Stimulated activated CD4-positive, alpha-beta T cell treated with anti-CD3 and anti-CD28 coated beads, Interleukin-12 subunit alpha, Interleukin-12 subunit beta, amount 100 ng/mL, for 24 hours (primary cell): ENCODE results near the gene TNRC6C.
"Not testable (repeated sequence)": the region's sequence is repeated elsewhere in the genome, so short reads cannot be mapped to it uniquely, and the experiment has no call there.

Source experiments
- DNase-seq, 2 experiments: peaks; one replicate each; pipeline ENCODE4 v3.0.0-alpha.2; 2020; ENCODE audit warnings: low read depth in 2 of 2

The TNRC6C gene

GRCh38 chr17:77930780-77931768, 27.4 kb upstream of the TNRC6C start:
- DNase-seq = no peak

DNA sequence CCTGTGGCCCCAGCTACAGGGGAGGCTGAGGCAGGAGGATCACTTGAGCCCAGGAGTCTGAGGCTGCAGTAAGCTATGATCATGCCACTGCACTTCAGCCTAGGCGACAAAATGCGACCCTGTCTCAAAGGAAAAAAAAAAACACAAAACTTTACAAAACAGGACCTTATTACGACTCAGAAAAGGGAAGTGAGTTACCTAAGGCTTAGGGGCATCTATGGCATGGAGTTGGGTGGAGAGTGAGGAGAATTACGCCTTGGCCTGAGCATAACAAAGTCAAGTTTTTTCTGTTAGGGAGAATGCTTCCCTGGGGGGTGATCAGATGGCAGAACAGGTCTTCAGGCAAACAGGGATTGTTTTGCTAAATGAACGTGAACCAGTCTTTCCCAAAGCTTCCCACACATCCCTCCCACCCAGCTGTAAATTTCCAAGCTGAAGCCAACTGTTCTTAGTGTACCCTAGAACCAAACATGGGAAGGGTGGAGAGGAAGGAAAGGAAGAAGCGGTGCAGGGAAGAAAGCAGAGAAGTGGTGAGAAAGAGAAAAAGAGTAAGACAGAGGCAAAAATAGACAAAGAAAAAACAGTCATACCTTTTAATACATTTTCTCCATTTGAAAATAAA, 24.6 kb upstream of the TNRC6C start:
- DNase-seq = no peak

DNA sequence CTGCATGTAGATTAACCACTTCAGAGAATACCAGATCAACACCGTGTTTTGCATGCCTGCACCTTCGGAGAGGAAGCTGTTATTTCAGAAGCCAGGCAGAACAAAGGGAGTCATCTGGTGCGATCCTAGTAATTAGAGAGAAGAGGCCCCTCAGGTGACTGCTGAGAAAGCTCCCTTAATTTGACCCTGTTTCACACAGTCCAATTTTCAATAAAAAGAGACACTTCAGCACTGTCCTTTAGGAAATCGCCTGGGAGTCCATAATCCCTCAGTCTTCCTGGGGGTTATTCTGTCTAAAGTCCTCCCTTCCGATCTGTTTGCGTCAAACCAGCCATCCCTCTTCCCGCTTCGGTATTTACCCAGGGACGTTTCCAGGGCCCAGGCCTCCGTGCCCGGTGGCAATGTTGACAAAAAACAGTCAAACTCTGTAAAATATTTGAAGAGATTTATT, 23.4 kb upstream of the TNRC6C start:
- DNase-seq = no peak

DNA sequence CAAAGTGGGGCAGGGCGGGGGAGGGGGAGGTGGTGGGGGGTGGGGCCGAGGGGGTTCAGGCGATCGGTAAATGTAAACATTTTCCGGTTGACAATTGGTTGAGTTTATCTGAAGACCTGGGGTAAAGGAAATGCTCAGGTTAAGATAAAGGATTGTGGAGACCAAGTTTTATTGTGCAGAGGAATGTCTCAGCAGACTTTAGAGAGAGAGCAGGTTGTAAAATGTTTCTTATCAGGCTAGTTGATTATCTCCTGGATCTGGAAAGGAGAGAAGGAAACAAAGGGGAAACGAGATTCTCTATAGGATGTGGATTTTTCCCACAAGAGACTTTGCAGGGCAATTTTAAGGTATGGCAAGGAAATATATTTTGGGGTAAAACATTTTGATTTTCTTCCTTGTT, 22.8 kb upstream of the TNRC6C start:
- not testable (repeated sequence) for DNase-seq

GRCh38 chr17:77936881-77937280, 21.6 kb upstream of the TNRC6C start:
- DNase-seq = no peak

DNA sequence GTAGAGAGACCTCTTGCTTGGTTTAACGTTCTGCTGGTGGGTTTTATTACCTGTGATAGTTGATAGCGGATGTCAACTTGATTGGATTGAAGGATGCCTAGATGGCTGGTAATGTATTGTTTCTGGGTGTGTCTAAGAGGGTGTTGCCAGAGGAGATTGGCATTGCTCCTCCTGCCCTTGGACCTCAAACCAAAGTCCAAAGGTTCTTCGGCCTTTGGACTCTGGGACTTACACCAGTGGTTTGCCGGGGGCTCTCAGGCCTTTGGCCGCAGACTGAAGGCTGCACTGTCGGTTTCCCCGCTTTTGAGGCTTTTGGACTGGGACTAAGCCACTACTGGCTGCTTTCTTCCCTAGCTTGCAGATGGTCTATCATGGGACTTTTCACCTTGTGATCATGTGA, 17.5 kb upstream of the TNRC6C start:
- DNase-seq = no peak

- DNase-seq = no peak
These were observed 16.2 kb upstream of the TNRC6C start for GRCh38 chr17:77942112-77942988.

DNA sequence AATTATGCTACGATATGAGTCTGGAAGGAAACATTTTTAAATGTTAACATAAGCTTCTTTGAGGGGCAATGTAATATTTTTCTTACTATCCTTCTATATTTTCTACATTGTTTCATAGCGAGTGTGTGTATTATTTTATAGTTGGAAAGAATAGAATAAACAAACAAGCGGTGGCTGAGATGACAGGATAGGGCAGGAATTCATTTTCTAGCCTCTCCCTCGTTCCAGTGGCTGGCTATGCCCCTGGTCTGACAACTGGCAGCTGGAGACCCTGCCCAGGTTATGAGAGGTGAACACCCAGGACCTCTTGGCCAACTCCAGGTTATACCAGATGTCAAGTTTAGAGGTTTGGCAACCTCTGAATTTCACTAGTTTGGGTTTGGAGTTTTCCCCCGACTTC, 14.5 kb upstream of the TNRC6C start:
- no peak for DNase-seq

DNA sequence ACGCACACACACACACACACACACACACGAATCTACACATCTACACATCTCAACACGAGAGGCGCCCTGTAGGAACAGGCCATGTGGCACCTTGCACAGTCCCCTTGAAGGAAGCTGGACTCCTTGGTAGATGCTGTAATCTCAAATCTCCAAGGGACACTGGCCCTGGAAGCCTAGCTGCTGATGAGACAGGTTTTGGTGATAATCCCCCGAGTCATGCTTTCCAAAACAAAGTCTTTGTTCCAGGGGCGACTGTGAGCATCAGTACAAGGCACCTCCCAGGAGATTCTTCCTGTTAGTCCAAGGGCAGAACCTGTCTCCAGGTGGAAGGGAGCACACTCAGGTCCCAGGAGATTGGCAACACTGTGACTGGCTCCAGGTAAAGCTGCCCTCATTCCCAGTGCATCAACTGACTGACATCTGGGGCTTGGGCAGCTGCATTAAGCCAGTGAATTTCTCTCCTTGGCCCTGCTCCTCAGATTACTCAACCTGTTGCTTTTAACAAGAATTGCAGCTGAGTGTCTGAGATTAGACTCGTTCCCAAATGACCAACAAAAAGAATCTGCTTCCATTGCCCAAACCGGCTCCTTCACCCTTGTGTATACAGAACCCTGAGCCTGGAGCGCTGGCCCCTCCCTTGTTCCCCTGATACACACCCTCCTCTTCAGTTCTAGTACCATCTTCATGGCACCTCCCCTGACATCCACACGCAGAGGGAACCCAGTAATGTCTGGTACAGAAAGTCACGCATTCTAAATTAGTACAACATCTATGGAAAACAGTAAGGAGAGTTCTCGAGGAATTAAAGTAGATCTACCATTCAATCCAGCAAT, 13.9 kb upstream of the TNRC6C start:
- no peak for DNase-seq

- no peak for DNase-seq
These were observed 11.4 kb upstream of the TNRC6C start for GRCh38 chr17:77946900-77947645.

DNA sequence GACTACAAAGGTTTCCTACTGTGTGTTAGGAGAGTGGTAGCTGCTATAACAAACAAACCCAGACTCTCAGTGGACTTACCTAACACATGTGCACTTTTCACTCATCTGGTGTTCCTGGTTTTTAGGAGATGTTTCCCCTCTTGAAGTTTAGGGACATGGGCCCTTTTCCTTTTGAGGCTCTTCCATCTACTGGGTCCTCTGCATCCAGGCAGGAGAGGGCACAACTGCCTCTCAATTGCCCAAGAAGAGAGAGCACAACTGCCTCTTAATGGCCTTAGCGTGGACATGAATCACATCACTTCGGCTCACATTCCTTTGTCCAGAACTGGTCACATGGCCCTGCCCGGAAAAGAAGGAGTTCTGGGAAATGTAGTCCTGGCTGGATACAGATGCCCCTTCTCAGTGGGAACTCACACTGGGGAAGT, 9.8 kb upstream of the TNRC6C start:
- no peak for DNase-seq

DNA sequence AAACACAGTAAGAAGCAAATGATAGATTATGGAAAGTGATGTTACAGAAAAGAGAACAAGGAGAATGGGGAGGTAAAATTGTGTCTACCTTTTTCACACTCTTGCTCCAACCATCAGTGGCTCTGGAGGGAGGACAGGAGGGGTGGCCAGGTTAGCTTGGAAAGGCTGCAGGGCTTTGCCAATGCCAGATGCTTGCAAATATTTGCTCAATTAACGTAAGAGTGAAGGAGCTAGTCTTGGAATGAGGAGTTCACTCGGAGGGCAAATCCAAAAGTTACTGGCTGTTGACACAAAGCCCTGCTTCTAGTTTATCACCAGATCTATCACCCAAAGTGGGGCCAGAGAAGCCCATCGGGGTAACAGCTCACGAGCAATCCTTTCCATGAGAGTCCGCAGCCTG, 7.4 kb upstream of the TNRC6C start:
- no peak for DNase-seq

- DNase-seq = no peak
These were observed 6.1 kb upstream of the TNRC6C start for GRCh38 chr17:77952368-77952767.

DNA sequence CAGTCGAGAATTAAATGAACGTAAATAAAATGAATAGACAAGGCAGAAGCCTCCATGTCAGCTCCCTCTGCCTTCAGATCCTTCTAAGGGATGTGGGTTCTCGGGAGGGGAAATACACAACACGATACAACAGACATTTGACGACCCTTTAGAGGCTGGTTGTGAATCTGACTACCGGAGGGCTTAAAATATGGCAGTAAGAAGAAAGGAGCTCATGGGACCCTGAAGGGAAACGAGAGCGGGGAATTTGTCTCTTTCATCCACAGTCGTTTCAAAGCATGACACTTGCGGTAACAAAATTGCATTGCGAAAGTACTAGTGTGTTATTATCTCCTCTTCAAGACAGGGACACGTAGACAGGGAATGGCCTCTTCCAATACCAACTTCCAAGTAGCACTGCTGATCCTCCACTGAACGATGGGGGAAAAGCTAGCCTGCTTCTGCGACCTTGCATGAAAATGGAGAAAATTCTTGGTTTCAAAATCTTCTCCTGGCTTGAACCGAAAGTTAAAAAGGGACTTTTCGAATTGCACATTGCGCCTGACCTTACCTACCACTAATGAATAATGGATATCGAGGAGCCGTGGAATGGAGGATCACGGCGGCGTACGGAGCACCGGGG, 1.2 kb upstream of the TNRC6C start:
- no peak for DNase-seq

DNA sequence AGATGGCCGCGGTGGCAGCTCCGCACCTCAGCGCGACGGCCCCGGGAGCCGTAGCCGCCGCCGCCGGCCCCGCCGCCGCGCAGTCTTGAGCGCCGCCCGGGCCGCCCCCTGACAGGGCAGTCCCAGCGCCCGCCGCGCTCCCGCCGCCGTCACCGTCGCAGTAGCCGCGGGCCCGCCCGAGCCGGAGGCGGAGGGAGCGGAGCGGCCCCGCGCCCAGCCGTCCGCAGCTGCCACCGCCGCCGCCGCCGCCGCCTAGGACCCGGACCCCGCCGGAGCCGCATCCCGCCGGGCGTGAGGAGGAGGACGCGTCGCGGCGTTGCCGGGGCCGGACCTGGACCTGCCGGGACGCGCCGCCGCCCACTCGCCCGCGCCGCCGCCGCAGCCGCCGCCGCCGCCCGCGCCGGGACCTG, 218 bp downstream of the TNRC6C start:
- peak in 1 of 2 experiments; percentile 8 for DNase-seq

DNA sequence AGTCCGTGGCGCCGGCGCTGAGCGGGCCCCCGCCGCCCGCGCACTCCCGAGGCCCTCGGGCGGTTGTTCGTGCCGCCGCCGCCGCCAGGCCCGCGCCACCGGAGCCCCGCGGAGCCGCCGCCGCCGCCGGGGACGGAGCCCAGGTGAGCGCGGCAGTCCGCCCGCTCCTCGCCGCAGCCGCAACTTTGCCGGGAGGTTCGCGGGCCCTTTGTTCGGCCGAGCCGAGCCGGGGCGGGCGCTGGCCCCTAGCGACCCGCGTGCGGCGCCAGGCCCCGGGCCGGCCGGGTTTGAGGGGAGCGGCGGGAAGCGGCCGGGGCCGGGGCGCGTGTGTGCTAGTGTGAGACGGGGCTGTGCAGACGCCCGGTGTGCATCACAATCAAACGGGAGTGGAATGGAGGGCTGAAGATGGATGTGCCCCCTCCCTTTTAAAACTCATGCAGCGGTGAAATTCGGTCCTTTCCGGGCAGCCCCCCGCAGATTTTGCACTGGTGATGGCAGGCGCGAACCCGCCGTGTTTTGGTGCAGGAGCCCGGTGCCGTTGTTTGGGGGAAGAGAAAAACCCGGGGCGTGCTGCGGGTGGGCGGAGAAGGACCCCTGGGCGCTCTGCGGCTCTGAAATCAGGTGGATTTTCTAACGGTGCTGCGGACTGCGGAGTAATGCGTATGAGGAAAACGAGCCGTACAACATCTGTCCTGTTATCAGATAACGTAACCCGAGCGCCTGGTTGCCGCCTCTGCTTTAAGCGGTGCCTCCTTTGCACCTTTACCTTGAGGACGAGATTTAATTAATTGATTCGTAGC, 823 bp downstream of the TNRC6C start:
- DNase-seq = peak; percentile 4 to 6

DNA sequence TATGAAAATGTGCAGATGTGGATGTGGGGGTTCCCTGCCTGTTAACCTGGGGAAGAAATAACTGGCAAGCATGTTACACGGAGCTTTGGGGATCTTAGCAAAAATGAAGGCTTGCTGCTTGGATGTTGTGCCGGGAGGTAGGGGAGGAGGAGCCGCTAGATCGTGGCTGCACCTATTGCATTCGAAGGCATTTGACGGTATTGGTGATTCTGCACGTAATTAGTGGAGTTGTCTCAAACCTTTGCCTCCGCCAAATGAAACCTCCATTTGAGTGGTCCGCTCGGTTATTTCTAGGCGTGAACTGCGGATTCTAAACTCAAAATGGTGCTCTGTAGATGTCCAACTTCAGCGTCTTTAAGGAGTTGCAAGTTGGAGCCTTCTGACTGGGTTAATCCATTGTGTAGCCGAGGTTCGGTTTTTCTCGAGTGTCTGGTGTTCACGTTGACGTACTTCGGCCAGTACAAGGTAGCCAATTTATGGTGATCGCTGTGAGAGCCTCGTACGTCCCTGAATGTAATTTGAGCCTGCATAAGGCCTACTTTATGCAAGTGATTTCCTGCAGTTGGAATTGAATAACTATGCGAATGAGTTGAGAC, 1.5 kb downstream of the TNRC6C start:
- peak in 1 of 2 experiments; percentile 7 for DNase-seq

GRCh38 chr17:77961741-77962140, 3.2 kb downstream of the TNRC6C start:
- no peak for DNase-seq

DNA sequence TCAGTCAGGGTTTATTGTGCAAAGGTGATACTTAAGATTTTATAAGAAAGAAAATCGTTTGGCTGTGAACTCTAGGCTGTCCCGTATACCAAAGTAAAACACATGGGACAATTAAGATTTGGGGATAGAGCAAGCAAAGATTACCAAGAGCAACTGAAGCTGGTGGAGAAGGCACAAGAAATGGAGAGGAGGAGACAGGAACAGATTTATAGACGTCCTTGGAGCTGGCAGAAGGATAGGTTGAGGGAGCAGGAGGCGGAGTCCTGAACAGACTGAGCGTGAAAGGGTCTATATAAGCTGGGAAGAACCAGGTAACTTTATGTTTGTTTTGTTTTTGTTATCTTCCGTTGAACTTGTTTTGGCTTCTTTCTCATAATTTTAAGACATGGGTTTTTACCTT, 3.8 kb downstream of the TNRC6C start:
- no peak for DNase-seq
